Right ventricle myocardium superior (tissue), 1 donor: ENCODE data around the gene C3orf22. TPM values are rescaled to one million over a fixed set of nuclear protein-coding genes. Genes with fewer than 3 reads are reported as not detected.

Source experiments
- ATAC-seq: fragments of 200-7000 bp; cut with Tn5 transposase; one replicate; pipeline ENCODE4 v1.9.1; 2020; ENCODE audit warnings: mild to moderate bottlenecking; ENCODE audit not compliant: poor library complexity
- DNase-seq: peaks from one replicate; pipeline ENCODE4 v3.0.0-alpha.2; 2020
- intact Hi-C: fragments of 100-400 bp; cut with DNase I; formaldehyde crosslinking; loops from one replicate; pipeline ENCODE4 v1.11.2; 2022
- total RNA-seq: library from RNA; stranded (reverse); fragmentation: NEBNext Ultra II Directional; extraction: Animal tissue kit (Norgen Biotek cat#: 25700); gene quantifications from one replicate; pipeline ENCODE4 v1.2.1, GENCODE V29; 2021
- donor health status: DM: no; HTN: yes; CAD: no; lungs with severe emphysema.

The C3orf22 gene
- total RNA-seq, 1 donor from 2014 or later: not detected

DNA sequence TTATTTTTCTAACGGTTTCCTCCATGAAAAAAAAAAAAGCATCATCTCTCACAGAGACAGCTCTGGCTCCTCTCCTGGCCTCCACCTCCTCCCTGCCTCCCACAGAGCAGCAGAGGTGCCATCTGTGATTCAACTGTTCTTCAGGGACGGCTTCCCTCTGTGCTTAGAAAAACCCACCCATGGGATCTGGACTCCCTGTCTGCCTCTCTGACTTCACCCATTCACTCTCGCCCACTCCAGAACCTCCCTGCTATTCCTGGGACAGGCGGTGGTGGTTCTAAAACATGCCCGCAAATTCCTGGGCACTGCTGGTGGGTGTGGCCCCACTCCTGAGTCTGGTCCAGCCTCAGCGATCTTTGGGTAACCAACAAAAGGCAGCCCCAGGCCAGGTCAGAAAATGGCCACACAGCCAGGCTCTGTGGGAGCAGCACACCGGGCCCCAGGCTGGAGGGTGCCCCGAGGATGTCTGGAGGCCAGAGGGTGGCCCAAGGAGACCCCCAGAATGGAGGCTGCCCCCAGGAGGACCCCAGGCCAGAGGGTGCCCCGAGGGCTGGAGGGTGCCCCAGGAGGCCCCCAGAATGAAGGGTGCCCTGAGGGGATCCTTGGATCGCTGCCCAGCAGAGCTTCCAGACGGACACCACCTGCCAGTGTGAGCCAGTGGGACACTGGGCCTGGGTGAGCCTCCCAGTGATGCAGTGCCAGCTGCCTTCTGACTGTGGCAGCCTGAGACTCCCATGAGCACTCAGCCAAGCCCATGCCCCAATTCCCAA is 37.4 kb downstream of the C3orf22 start:
- ATAC-seq (no peak), DNase-seq (peak; percentile 42)
- intact Hi-C loops: loop anchor here (10.0 kb wide), 1 partner anchor 1023 kb away; no protein-coding TSS in a partner anchor

DNA sequence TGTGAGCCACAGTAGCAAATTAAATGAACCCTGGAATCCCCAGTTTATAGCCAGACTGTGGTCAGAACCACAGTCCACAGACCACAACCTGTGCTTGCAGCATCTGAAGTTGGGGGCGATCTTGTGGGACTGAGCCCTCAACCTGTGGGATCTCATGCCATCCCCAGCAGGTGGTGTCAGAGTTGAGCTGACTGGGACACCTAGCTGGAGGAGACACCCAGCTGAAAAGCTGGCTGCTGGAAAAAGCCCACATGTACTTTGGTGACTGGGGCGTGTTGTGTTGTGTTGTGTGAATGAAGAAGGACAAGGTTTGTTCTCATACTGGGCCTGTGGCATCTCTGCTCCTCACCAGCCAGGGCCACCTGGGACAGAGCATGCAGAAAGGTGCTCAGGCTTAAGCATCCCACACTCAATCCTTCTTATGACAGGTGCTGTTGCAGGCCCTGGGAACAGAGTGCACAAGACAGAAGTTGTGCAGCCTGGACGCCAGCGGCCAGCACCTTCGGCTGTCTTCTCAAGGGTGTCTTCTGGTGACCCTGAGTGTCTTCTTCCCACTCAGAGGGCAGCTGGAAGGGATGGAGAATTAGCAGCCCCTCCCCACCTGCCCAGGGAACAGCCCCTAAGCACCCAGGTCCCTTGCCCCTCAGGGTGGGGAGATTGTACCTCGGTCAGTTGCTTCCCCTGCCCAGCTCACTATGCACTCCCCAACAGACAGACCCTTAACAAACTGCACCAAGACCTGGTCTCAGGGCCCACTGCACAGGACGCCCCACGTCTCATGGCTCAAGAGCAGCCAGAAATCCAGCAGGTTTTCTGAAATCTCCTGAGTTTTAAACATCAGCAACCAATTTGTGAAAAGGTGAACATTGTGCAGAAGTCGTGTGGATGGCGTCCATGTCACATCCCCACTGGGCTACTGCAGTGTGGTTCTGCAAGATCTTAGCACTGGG is 39.0 kb downstream of the C3orf22 start:
- no peak for ATAC-seq
- DNase-seq: peak; percentile 25
- intact Hi-C loops: loop anchor here (10.0 kb wide), 1 partner anchor 1025 kb away; no protein-coding TSS in a partner anchor

DNA sequence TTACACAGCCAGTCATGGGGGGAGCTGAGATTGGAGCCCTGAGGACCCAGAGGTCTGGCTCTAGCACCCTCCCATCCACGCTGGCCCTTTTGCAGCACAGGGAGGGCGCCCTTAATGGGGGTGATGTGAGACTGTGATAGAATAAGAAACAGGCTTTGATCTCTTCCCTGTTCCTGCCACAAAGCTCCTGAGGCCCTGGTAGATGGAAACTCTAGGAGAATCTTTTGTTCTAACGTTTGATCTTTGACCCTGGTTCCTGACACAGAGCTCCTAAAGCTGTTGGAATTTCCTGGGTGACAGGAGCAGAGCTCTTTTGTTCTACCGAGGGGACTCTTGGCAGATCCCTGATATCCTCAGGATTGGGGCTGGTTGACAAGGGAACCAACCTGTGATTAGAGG is 40.0 kb downstream of the C3orf22 start:
- DNase-seq: no peak
- intact Hi-C loops: no loop called here
- no peak for ATAC-seq

DNA sequence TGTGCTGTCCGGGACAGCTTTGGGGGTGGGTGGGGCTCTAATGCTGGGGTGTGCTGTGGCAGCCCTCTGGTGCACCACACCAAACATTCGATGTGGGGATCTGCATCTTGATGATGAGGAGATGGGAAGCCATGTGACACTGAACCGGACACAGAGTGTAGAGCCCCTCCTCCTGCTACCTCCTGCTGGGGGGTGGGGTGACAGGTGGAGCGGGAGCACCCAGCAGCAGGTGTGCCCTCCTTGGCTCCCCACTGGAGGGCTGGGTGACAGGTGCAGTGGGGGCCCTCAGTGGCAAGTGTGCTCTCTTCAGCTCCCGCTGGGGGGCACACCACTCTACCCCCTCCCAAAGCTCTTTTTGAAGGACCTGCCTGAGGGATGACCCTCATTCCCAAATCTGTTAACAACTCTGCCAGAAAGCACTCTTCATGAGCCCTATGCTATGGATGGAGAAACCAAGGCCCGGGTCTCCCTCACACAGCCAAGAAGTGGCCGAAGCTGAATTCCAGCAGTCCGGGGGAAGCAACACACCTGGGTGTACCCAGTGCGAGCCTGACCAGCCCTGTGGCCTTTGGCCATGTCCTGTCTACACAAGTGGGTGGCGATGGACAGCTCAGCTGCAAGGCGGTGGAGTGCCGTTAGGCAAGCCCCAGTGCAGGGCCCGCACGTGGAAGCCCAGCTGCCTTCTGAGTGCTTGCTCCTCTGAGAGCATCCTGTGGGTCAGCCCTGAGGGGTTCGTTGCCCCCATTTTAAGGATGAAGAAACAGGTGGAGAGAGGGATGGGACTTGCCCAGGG is 40.5 kb downstream of the C3orf22 start:
- intact Hi-C loops: no loop called here
- no peak for ATAC-seq
- DNase-seq: peak; percentile 34

DNA sequence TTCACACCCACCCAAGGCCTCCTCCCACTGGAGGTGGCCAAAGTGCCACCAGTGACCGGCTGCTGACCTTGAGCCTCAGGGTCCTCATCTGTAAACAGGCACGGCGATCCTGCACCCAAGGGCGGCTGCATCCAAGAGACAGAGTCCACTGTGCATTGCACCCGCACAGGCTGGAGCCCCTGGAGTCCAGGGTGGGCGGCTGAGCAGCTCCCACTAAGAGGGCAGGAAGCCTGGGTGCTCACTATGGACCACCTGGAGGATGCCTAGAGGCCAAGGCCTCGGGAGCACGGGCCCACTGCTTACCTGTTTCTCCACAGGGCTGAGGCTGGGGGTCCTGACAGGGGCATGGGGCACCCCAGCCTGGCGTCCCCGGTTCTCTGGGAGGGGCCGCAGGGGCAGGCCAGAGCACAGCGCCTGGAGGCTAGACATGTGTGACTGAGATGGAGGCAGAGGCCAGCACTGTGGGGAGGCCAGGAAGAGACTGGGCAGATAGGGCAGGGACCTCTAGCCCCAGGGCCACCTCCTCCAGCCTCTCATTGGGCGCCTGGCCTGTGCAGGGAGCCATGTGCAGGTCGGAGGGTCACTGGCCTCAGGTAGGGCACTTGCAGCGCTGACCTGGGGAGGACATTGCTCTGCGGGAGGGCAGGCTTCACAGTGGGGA is 41.3 kb downstream of the C3orf22 start, which contains the start of gene UROC1:
UROC1 (minus strand) TSS at position 483 of the 661 bp plus-strand sequence; CDS start at position 429, 54 bp downstream.
- ATAC-seq (no peak), DNase-seq (peak; percentile 36)
- intact Hi-C loops: no loop called here

DNA sequence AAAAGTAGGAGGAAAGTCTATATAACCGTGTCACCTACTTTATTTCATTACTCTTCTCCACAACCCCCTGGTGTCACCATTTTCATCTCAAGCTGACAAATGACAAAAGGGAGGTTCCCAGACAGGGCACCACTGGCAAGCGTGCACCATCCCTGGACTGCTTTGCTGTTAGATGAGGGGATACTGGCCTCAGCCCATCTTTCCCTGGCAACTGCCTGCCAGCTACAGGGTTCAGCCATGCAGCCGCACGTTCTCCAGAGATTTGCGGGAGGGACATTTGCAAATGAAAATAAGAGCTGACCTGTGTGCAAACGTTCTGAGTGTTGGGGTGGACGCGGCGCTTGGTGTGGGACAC is 41.8 kb downstream of the C3orf22 start:
- DNase-seq (peak; percentile 27), ATAC-seq (no peak)
- intact Hi-C loops: no loop called here

DNA sequence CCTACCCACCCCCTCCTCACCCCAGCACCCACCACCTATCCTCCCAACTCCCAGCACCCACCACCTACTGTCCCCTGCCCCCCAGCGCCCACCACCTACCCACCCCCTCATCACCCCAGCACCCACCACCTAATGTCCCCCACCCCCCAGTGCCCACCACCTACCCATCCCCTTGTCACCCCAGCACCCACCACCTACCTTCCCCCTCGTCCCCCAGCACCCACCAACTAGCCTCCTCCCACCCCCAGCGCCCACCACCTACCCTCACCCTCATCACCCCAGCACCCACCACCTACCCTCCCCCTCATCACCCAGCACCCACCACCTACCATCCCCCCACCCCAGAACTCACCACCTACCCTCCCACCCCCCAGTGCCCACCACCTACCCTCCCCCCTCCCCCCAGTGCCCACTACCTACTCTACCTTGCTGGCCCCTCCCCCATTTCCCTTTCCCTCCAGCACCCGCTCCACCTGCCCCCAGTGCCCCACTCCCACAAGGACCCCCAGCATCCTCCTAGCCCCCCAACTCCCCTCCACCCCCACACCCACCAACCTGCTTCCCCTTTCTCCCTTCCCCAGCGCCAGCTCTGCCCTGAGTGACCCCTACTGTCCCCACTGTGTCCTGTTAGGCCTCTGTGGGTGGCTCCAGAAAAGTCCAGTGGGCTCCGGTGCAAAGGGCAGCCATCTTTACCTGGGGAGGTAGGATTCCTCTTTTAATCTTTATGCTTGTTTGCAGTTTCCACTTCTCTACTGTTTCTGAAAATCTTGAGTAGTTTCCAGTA is 42.4 kb downstream of the C3orf22 start:
- DNase-seq (peak; percentile 12), ATAC-seq (no peak)
- intact Hi-C loops: no loop called here

DNA sequence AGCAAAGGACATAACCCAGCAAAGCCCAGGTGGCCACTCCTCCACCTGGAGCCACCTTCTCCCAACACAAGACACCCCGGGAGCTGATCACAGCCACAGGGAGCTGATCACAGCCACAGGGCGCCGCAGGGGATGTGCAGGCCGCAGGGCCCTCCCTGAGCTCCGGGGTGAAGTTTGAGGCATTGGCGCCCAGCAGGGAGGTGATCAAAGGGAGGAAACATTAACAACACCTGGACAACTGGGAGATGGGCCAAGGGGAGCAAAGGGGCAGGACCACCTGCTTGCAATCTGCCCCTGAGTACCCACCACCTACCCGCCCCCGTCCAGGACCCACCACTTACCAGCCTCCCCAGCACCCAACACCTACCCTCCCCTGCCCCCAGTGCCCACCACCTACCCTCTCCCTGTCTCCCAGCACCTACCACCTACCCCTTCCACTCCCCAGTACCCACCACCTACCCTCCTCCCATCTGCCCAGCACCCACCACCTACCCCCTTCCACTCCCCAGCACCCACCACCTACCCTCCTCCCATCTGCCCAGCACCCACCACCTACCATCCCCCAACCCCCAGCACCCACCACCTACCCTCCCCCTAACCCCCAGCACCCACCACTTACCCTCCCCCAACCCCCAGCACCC is 43.5 kb downstream of the C3orf22 start:
- ATAC-seq (no peak), DNase-seq (peak; percentile 14)
- intact Hi-C loops: no loop called here

DNA sequence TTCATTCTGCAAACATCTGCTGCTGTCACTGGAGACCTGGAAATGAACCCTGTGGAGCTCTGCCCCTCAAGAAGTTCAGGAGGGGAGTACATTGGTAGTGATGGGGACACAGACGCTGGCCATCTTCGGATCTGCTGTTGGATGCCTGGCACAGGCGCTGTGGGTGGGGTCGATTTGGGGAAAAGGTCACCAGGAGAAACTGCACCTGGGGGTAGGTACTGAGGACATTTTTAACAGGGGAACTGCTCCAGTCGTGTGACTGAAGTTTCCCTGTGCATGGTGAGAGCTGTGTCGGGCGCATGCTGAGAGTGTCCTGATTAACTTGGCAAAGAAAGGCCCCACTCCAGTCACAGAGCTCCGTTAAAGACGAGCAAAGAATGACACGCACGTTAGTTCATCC is 44.6 kb downstream of the C3orf22 start:
- DNase-seq (no peak), ATAC-seq (no peak)
- intact Hi-C loops: no loop called here

DNA sequence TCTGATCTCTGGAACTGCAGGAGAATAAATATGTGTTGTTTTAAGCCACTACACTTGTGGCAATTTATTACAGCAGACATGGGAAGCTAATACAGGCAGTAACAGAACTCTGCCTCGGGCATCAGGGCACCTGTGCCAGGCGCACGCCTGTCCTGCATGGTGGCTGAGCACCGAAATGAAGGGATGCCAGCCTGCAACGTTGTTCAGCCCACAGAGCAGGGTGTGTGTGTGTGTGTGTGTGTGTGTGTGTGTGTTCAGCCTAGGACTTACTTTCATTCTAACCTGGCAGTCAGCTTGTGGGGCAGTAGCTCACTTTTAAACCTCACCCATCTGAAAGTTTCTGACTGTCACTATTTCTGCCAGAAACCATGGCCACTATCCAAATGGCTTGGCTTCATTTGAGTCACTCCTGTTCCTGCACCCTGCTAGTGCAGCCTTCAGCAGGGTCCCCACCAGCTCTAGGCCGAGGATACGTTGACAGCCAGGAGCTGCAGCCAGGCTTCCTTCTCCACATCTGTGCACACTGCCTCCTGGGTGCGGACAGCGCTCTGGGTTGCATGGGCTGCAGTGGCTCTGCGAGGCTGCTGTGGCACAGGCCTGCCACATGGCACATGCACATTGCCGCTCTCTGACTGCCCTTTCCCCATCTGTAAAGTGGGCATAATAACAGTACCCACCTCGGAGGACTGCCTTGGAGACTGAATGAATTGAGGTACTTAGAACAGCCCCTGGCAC is 45.6 kb downstream of the C3orf22 start:
- peak; percentile 49 for ATAC-seq

DNA sequence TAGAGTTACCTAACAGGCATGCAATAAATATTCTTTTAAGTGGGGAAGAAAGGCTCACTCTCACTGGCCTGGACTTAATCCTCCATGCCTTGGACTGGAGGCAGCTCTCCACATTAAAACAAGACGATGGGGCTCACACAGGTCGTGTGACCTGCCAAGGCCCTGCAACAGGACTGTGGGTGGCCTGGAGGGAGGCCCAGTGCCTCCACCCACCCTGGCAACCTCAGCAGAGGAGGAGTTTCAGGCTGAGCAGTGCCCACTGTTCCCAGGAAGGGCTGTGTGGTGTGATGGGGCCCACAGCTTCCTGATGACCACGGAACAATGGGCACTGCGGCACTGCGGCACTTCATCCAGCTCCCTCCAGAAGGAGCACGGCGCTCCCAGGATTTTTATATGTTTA is 46.7 kb downstream of the C3orf22 start:
- DNase-seq (peak; percentile 18), ATAC-seq (peak; percentile 29)
- intact Hi-C loops: no loop called here

More for the DNA sequence above, 45.6 kb downstream of the C3orf22 start:
- intact Hi-C loops: no loop called here
- peak; percentile 17 for DNase-seq

DNA sequence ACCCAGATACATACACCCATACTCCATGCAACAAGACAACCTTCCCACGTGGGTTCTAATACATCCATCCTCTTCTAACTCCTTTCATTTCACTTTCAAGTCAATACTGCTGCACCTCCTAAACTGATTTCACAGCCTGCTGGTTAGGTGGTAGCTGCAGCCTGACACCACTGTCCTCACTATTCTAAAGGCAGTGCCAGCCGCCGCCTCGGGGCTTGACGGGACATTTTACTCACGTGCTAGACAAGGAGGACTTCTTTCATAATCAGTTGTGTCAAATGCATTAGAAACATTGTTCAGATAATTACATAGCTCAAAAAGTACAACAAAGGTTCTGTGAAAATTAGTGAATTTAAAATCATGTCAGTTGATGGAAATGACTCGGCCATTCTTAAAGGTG is 47.4 kb downstream of the C3orf22 start:
- DNase-seq: peak; percentile 35
- ATAC-seq: no peak
- intact Hi-C loops: no loop called here

DNA sequence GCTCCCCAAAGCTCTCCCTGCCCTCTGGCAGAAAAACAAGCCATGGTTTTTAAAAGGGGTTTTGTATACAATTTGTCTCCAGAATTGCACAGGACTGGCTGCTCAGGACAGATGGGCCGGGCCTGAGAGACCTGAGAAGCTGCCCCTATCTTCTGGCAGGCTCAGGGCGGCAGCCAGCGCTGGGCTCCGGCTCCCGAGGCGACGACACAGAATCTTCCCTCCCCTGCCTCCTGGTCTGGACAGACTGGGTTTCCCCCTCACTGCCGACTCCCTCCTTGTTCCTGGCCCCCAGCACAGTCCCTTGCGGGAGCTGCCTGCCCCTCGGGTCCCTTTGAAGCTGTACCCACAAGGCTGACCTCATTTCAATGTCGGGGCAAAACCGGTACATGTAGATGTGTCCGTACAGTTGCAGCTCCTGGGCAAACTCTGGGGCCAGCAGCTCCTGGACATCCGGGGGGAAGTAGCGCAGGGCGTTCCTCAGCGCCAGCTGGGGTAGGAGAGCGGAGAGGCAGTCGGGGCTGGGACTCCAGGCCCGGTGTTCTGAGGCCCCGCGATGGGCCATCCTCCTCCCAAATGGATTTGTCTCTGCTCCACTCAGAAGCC is 48.3 kb downstream of the C3orf22 start:
- DNase-seq (peak; percentile 26), ATAC-seq (no peak)
- intact Hi-C loops: no loop called here

DNA sequence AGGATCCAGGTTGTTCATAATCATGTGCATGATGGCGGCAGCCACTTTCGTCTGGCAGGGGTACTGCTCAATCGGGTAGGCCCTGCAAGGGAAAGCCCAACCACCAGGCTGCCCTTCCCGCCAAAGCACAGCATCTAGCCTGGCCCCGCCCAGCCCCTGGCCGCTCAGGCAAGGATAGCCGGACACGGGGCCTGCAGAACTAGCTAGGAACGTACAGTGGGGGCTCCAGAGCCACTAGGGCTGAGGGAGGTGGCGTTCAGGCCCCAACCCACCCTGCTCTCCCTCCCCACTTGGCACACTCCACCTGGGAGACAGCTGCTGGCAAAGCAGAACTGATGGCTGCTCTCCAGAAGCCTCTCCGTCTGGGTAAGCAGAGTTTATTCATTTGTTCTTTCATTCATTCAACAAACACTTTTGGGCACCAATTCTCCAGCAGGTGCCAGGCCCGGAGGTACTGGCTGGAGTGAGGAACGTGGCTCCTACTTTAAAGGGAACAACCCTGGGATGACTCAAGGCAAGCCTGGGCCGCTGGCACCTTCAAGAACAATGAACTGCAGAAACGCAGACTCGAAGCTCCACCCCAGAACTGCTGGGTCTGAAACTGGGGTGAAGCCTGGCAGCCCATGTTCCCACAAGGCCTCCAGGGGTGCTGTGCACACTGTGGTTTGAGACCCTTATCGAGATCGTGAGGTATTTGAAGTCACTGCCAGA is 49.0 kb downstream of the C3orf22 start:
- intact Hi-C loops: no loop called here
- peak; percentile 35 for DNase-seq
- ATAC-seq: no peak

DNA sequence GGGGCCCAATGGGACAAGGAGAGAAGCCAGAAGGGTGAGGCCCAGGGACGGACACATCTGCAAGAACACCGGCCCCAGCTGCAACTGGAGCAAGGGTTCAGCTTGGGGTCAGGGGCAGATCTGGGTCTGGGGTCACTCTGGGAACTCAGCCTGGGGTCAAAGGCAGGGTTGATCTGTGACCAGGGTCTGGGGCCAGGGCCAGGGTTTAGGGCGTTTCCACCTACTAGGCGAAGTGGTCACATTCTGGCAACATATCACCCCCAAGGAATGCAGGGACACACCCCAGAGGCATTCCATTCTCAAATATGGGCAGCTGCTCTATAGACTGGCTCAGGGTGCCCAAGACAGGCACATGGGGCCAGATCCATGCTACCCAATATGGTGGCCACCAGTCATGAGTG is 50.2 kb downstream of the C3orf22 start:
- no peak for ATAC-seq
- DNase-seq: peak; percentile 20
- intact Hi-C loops: no loop called here
